ENCODE data around the gene PPY.
"Not testable (repeated sequence)": the region's sequence is repeated elsewhere in the genome, so short reads cannot be mapped to it uniquely, and the experiment has no call there.

The PPY gene

DNA sequence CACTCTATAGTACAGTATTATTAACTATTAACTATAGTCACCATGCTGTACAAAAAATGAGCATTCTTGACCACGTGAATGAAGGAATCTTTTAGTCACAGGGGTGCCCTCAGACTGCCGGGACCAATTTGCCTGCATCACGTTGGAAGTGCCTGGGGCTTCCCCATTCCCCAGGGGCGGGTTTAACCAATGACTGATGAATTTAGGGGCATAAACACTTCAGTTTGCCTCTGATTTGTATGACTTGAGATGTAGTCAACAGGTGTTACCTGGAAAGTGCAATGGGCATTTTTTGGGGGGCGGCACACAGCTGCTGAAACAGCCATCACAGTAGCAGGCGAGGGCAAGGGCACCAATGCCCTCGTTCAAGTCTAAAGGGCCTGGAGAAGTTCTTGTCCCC lies 20.2 kb upstream of the PPY start:
- DNase-seq (ENCODE audit: low read depth), result no peak

DNA sequence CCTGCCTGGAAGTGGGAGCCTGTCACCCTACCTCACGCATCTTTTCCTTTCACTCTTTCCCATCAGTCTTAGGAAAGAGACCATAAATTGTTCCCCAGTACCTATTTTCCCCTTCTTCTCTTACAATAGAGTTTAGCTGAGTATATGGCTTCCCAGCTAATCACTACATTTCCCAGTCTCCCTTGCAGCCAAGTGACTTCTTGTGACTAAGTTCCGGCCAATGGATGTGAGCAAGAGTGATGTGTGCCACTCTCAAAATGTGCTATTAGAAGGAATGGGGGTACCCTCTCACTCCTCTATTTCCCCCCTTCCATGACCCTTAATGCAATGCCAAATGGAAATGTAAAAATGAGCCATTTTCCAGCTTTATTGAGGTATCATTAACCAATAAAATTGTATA lies 19.7 kb upstream of the PPY start:
- no peak for DNase-seq (ENCODE audit: low read depth)

DNA sequence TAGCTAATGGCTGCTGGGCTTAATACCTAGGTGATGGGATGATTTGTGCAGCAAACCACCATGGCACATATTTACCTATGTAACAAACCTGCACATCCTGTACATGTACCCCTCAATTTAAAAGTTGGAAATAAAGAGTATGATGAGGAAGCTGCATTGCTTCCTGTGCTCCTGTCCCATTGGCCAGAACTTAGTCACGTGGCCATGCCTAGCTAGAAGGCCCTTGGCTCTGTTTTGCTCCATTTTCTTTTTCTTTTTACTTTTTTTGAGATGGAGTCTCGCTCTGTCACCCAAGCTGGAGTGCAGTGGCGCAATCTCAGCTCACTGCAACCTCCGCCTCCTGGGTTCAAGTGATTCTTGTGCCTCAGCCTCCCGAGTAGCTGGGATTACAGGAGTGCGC lies 19.0 kb upstream of the PPY start:
- DNase-seq (ENCODE audit: low read depth), result not testable (repeated sequence)

- DNase-seq (ENCODE audit: low read depth), result no peak
Measured at GRCh38 chr17:43958748-43959352, 16.6 kb upstream of the PPY start.

- no peak for DNase-seq (ENCODE audit: low read depth)
Measured at GRCh38 chr17:43956222-43956621, 13.9 kb upstream of the PPY start.

DNA sequence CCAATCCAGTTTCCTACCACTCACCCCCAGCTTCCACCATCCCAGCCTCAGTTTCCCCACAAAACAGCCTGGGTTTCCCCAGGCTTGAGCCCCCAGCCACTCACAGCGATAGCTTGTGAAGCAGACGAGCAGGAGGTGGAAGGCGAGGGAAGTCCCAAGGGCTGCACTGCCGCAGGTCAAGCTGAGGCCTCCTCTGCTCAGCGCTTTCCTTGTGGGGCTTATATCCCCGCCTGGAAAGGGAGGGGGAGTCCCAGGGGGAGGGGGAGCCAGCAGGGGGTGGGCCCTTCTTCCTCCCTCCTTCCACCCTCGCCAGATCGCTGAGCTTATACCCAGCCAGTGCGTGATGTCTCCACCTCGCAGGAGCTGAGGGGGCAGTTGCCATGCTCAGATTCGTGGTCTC lies 11.5 kb upstream of the PPY start, which contains the start of gene PYY:
Gene PYY, minus strand, starts transcription at position 195 of the 400 bp plus-strand sequence. CDS start 457 bp downstream, outside the sequence.
- no peak for DNase-seq (ENCODE audit: low read depth)

GRCh38 chr17:43952724-43953666 lies 10.7 kb upstream of the PPY start:
- no peak for DNase-seq (ENCODE audit: low read depth)

GRCh38 chr17:43952351-43952723 lies 10.1 kb upstream of the PPY start:
- no peak for DNase-seq (ENCODE audit: low read depth)

DNA sequence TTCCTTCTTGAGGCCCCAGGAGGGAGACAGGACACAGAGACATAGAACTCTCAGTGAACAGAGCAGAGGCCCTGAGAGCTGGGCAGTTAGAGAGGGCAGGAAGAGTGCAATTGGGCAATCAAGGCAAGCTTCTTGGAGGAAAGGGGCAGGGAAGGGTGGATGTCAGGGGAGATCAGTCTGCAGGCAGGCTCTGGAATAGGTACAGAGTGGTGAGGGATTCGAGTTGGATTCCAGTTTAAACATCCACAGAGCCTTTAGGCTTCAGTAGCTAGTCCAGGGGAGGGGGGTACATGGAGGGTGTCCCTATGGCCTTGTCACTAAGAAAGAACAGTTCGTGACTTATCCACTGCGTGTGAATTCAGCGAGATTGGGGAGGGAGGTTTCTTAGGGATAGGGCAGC lies 9.5 kb upstream of the PPY start:
- no peak for DNase-seq (ENCODE audit: low read depth)

- DNase-seq (ENCODE audit: low read depth), result no peak
Measured at GRCh38 chr17:43950554-43950953, 8.3 kb upstream of the PPY start.

- no peak for DNase-seq (ENCODE audit: low read depth)
Measured at GRCh38 chr17:43949781-43950180, 7.5 kb upstream of the PPY start.

GRCh38 chr17:43946781-43947180 lies 4.5 kb upstream of the PPY start:
- no peak for DNase-seq (ENCODE audit: low read depth)

DNA sequence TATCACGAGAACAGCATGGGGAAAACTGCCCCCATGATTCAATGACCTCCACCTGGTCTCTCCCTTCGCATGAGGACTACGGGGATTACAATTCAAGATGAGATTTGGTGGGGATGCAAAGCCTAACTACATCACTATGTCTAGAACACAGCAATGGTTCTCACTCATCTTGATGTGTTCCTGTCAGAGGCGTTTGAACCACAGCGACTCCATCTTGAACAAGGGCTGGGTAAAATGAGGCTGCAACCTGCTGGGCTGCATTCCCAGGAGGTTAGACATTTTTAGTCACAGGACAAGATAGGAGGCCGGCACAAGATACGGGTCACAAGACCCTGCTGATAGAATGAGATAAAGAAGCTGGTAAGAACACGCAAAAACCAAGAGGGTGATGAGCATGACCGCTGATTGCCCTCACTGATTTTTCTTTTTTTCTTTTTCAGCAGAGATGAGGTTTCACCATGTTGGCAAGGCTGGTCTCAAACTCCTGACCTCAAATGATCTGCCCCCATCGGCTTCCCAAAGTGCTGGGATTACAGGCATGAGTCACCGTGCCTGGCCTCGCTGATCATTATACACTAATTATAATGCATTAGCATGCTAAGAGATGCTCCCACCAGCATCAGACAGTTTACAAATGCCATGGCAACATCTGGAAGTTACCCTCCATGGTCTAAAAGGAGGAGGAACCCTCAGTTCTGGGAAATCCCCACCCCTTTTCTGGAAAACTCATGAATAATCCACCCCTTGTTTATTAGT lies 3.0 kb upstream of the PPY start:
- no peak for DNase-seq (ENCODE audit: low read depth)

DNA sequence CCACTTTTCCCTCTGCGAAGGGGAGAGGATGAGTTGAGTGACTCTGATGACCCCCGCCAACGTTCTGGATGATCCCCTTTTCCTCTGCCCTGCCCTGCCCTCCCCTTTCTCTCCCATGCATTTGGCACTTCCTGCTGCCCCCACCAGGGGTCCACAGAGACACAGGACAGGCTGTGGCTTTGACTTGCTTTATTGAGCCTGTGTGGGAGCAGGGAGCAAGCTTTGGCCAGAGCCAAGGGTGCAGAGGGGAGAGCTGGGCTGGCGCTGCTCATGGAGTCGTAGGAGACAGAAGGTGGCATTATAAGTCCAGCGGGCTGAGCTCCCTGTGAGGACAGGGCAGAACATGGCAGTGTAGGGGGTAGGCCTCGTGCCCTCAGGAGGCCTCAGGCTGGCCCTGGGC lies 1.6 kb downstream of the PPY start:
- no peak for DNase-seq (ENCODE audit: low read depth)

DNA sequence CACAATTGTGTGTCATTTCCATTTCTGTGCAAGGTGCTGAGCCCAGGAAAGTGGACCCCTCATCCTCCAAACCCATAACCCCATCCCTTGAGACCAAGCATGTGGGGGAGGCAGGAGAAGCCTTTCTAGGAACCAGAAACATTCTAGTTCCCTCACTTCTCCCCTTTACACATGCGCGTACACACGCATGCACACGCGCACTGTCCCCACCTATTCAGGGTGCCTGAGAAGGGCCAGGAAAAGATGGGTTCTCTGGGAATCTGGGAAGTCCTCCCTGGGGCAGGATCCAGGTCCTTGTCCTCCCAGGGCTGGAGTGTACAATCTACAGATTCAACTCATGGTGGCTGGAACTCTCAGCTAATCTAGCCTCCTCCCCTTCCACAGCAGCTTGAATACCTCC lies 2.4 kb downstream of the PPY start:
- no peak for DNase-seq (ENCODE audit: low read depth)

DNA sequence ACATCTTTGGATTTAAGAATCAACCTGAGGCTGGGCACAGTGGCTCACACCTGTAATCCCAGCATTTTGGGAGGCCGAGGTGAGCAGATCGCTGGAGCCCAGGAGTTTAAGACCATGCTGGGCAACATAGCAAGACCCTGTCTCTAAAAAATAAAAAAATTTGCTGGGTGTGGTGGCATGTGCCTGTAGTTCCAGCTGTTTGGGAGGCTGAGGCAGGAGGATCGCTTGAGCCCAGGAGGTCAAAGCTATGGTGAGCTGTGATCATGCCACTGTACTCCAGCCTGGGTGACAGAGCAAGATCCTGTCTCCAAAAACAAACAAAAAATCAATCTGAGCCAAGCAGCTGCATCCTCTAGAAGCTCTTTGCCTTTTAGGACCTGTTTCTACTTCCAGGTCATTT lies 2.8 kb downstream of the PPY start:
- not testable (repeated sequence) for DNase-seq (ENCODE audit: low read depth)

DNA sequence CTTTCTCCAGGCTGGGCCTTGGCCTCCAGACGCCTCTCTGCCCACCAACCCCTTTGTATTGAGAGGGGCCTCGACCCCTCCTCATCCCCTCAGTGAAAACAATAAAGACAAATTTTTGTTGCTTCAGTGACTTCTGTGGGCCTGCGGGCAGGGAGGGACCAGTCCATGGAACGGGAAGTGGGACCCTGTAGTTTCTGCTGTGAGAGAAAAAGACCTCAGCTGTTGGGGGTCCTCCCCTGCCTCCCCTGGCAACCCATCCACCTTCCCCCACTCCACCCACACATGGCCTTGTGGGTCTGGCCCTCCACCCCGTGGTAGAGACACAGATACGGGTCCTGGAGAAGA lies 3.5 kb downstream of the PPY start:
- no peak for DNase-seq (ENCODE audit: low read depth)

GRCh38 chr17:43936434-43936833 lies 5.8 kb downstream of the PPY start:
- DNase-seq (ENCODE audit: low read depth), result no peak

DNA sequence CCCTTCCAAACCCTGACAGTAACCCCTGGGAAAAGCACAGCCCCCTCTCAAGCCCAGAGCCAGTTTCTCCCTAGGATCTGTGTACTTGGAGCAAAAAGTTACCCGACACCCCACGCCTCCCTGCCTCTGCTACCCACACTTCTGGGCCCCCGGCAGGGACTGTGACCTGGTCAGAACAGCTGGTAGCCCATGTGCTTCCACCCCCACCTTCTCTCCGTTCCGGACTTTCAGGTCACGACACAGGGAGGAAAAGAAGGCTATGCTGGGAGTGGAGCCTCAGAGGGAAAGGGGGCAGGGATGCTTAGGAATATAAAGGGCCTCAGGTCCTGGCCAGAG lies 6.4 kb downstream of the PPY start:
- DNase-seq (ENCODE audit: low read depth), result no peak

- DNase-seq (ENCODE audit: low read depth), result no peak
Measured at GRCh38 chr17:43935204-43935925, 6.9 kb downstream of the PPY start.

DNA sequence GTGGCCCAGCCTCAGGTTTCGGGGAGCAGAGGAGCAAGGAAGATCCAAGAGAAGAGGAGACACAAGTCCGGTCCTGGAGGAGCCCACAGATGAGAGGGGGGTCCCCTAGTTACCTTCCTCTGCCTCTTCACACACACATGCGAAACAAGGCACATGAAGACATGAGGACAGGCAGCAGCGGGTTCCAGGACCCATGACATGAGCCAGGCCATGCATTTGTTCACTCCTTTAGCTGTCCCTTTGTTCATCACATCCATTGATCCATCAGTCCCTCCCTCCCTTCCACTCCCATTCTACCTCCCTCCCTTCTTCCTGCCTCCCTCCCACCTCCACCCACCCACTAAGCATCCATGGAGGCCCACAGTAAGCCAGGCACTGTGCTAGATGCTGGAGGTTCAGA lies 9.4 kb downstream of the PPY start:
- DNase-seq (ENCODE audit: low read depth), result no peak

DNA sequence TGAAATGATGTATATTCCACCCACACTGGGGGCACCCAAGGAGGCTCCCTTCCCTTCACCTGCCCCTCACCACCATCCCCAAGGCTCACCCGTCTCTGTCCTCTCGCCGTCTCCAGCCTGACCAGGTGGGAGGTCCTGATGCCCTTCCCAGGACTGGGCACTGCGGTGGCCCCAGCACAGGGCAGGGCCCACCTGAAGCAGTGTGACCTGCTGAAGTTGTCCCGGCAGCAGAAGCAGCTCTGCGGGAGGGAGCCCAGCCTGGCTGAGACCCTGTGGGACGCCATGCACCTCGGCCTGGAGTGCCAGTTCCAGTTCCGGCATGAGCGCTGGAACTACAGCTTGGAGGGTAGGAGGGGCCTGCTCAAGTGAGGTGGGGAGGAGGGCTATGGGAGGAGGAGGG lies 9.9 kb downstream of the PPY start:
- DNase-seq (ENCODE audit: low read depth), result no peak

Data from T-helper 22 cell (primary cell).